ENCODE data around the gene ARHGAP22.

Gene ARHGAP22

GRCh38 chr10:48477616-48478015 is 127.3 kb downstream of the ARHGAP22 start:
- DNase-seq, result peak; percentile 36 to 67 (median 60)

- no peak for DNase-seq
Measured at GRCh38 chr10:48477141-48477540, 127.7 kb downstream of the ARHGAP22 start.

DNA sequence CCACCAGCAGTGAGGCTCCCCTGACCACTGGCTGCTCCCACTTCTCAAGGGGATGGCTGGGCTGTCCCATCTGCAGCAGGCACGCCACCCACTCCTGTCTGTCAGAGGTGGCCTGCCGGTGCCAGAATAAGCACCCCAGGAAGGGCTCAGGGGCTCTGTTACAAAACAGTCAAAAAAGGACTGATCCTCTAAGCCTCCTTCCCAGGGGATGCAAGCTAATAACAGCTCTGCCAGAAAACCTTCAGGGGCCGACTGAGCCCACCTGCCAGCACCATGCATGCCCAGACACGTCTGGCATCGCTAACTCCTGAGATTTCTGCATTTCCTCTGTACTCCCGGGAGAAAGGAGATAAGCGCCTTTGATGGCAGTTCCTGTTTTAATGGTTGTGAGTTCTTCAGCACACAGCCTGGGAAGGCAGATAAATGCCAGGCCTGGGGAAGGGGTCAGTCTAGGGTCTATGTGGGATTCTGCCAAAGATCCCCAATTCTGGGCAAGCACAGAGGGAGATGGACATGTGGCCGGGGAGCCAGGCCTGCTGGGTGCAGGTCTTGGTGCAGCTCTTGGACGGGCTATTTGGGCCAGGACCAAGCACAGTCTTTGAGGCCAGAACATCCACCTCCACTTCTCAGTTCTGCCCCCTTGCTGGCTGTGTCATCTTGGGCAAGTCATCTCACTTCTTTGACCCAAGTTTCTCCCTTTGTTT is 128.4 kb downstream of the ARHGAP22 start:
- peak in 1 of 4 experiments; percentile 16 for DNase-seq

- DNase-seq, result peak in 1 of 4 experiments; percentile 3
Measured at GRCh38 chr10:48475943-48476278, 129.0 kb downstream of the ARHGAP22 start.

DNA sequence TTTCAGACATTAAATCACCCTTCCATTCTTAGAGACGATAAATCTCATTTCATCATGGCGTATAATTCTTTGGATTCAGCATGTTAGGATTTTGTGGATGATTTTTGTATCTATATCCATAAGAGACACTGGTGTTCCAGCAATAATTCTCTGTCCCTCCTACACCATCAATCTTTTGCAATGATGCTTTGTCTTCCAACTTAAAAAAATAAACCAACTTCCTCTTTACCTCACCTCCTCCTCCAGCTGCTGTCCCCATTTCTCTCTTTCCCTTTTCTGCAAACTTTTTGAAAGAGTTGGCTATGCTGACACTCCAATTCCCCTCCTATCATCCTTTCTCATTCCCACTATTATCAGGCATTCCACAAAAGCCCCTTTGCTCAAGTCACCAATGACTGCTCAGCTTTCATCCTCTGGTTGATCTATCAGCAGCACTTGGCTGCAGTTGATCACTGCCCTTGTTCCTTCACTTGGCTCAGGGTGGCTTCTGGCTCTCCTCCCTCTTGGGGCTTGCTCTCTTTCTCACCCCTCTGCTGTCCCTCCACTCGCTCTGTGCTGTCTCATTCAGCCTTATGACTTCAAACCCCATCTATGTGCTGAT is 130.0 kb downstream of the ARHGAP22 start:
- DNase-seq, result peak in 2 of 4 experiments; percentile 49 to 58

GRCh38 chr10:48473704-48474103 is 131.2 kb downstream of the ARHGAP22 start:
- peak in 1 of 4 experiments; percentile 0 for DNase-seq

DNA sequence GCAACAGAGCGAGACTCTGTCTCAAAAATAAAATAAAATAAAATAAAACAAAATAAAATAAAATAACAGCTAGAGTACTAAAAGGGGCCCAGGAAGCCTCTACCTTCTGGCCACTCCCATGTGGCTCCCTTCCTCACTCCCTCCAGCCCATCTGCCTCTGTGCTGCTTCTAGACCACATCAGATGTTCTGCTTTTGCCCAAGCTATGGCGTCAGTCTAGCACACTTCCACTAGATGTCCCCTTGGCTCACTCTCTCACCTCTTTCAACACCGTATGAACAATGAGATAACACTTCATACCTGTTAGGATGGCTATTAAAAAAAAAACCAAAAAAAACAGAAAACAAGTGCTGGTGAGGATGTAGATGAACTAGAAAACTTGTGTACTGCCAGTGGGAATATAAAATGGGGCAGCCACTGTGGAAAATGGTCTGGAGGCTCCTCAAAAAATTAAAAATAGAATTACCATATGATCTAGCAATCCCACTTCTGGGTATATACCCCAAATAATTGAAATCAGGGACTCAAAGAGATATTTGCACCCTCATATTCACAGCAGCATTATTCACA is 132.3 kb downstream of the ARHGAP22 start:
- DNase-seq, result no peak

GRCh38 chr10:48470893-48471805 is 133.7 kb downstream of the ARHGAP22 start:
- no peak for DNase-seq

GRCh38 chr10:48470115-48470892 is 134.6 kb downstream of the ARHGAP22 start:
- DNase-seq, result peak in 1 of 4 experiments; percentile 2

GRCh38 chr10:48469516-48470020 is 135.3 kb downstream of the ARHGAP22 start:
- DNase-seq, result peak; percentile 26 to 67 (median 58)

DNA sequence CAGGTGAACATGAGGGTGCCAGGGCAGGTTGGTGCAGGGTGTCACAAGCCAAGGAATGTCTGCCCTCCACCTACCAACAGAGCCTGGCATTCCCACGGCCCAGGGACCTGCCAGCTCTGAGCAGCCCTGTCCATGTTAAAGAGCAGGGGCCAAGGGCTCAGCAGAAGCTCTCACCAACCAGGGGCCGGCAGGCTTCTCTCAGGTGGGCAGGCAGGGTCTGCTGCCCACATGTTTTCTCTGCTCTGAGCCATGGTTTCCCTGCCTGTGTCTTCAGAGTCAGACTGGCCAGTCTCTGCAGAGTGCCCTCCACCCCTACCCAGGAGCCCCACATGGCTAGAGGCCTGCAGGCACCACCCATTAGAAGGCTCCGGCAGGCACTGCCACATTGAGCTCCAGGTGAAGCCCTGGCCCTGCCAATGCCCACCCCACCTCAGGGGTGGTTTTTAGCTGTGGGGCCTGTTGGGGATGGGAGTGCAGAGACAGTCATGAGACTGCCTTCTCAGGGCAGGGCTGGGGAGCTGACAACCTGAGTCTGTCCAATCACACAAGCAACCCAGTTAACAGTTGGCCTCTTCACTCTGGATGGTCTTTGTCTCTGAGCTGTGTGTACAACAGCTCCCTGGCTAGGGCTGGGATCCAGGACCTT is 135.9 kb downstream of the ARHGAP22 start:
- no peak for DNase-seq

DNA sequence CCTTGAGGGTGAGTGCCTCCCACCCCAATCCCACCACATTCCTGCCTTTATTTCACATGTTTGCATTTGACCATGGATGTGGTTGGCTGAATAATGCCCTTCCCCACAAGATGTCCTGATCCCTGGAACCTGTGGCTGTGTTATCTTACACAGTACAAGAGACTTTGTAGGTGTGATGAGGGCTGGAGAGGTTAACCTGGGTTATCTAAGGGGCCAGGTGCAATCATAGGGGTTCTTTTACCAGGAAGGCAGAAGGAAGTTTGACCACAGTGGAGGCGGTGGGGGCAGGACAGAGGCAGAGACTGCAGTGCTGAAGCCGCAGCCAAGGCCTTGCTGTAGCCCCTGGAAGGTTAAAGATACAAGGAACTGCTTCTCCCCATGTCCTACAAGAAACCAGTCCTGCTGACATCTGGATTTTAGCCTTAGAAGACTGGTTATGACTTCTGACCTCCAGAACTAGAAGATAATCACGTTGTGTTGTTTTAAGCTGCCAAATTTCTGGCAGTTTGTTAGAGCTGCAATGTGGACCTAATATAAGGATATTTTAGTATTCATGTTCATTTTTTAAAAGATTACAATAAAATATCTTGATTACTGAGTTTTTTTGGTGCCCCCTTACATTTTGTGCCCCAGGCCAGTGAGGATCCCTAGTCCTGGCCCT is 136.6 kb downstream of the ARHGAP22 start:
- no peak for DNase-seq

DNA sequence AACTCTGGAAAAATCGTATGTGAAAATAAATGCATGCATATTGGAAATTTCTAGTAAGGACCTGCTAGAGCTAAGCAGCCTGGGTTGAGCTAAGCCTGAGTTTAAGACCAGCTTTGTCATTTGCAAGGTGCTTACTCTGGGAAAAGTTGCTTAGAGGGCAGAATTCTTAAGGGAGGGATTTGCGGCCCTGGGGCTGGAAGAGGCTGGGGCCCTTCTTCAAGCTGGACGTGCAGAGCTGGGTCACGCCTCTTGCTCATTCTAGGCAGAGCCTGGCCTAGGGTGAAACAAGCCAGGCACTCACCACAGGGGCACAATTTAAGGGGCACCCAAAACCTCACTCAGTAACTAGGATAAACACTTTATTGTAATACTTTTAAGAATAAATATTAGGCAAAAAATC is 137.2 kb downstream of the ARHGAP22 start:
- DNase-seq, result no peak

- DNase-seq, result peak in 1 of 4 experiments; percentile 1
Measured at GRCh38 chr10:48466611-48467240, 138.1 kb downstream of the ARHGAP22 start.

GRCh38 chr10:48465860-48466521 is 138.9 kb downstream of the ARHGAP22 start:
- peak in 1 of 4 experiments; percentile 0 for DNase-seq

GRCh38 chr10:48464871-48465736 is 139.8 kb downstream of the ARHGAP22 start:
- DNase-seq, result peak in 1 of 4 experiments; percentile 2

DNA sequence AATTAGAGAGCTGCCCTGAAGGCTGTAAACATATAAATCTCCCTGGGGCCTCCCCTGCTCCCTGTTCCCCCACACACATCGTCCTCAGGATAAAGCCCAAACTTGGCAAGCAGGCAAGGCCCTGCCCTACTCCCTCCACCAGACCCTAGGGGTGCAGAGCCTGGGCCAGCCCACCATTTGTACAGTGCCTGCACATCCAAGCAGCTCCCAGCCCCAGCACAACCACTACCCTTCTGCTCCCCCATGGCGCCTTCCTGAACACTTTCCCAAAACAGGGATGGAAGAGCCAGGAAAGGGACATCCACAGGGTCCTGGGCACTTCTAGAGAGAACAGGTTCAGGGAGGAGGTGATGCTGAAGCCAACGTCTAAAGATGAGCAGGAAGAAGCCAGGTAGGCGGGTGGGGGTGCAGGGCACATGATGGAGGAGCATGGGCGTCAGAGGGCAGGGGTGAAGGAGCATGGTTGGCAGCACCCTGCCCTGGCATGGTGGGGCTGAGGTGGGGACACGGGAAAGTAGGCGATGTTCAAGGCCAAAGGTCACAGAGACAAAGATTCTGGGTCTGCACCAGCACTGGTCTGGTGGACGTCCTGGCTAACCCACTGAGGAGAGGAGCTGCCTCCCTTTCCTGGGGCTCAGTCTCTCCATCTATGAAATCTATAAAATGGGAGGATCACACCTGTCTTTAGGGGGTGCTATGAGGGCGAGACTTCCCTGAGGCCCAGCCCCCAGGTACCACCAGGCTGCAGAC is 140.6 kb downstream of the ARHGAP22 start:
- no peak for DNase-seq

Measured in suppressor macrophage (primary cell).